A673 (cell line): ENCODE data around the gene B3GALT6.

Source experiments
- CTCF ChIP-seq: fragments of 300-800, 200-600 bp; sonication (generic); conservative IDR thresholded peaks from 2 replicates; pipeline ENCODE4 v1.5.1; 2017; ENCODE audit warnings: low read depth, mild to moderate bottlenecking, antibody characterized with exemption, low read length, moderate library complexity, mixed read lengths
- EZH2 ChIP-seq: fragments of 200-600 bp; sonication (generic); IDR thresholded peaks from 2 replicates; pipeline ENCODE4 v1.6.1; 2017; ENCODE audit warnings: borderline replicate concordance, low read depth, mild to moderate bottlenecking, mixed read lengths, antibody characterized with exemption, low read length; ENCODE audit not compliant: poor library complexity, severe bottlenecking

DNA sequence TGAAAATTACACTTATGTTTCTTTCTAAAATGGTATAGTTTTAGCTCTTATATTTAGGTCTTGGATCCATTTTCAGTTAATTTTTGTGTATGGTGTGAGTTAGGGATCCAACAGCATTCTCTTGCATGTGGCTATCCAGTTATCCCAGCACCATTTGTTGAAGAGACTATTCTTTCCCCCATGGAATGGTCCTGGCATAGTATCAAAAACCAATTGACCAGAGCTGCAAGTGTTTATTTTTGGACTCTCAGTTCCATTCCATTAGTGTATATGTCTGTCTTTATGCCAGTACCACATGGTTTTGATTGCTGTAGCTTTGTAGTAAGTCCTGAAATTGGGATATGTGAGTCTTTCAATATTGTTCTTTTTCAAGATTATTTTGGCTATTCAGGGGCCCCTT lies 44.1 kb upstream of the B3GALT6 start:
- TF ChIP-seq CTCF, result no peak
- TF ChIP-seq EZH2, result no peak
